Chondrocyte (in vitro differentiated cells): ENCODE data around the gene B4GALNT2. TPM values are rescaled to one million over a fixed set of nuclear protein-coding genes. Genes with fewer than 3 reads are reported as not detected.

Experiments used
- DNase-seq: peaks from one replicate; pipeline ENCODE4 v3.0.0; 2021; ENCODE audit warnings: mixed read lengths, low spot score
- H3K27ac Mint-ChIP-seq: one replicate; pipeline ENCODE4 v1.8.0; 2021; ENCODE audit warnings: mild to moderate bottlenecking, moderate library complexity, mixed read lengths; ENCODE audit not compliant: unreplicated experiment
- H3K27me3 Mint-ChIP-seq: 2 replicates; pipeline ENCODE4 v1.8.0; 2021; ENCODE audit warnings: low read depth, mixed read lengths
- H3K36me3 Mint-ChIP-seq: 2 replicates; pipeline ENCODE4 v1.8.0; 2021; ENCODE audit warnings: low read depth, mixed read lengths
- H3K4me1 Mint-ChIP-seq: 2 replicates; pipeline ENCODE4 v1.8.0; 2021; ENCODE audit warnings: low read depth, mild to moderate bottlenecking, mixed read lengths
- H3K4me3 Mint-ChIP-seq: one replicate; pipeline ENCODE4 v1.8.0; 2021; ENCODE audit warnings: mild to moderate bottlenecking, moderate library complexity, mixed read lengths; ENCODE audit not compliant: unreplicated experiment
- H3K9me3 Mint-ChIP-seq: 2 replicates; pipeline ENCODE4 v1.8.0; 2021; ENCODE audit warnings: low read depth, mixed read lengths
- CTCF ChIP-seq: fragments of 200-600 bp; sonication (generic); IDR thresholded peaks from 2 replicates; pipeline ENCODE4 v1.5.0; 2021; ENCODE audit warnings: antibody characterized with exemption, mild to moderate bottlenecking, moderate library complexity
- total RNA-seq: library from RNA; stranded (reverse); gene quantifications from 3 replicates; pipeline ENCODE4 v1.2.1, GENCODE V29; 2021

The B4GALNT2 gene
- total RNA-seq, 1 donor from 2014 or later = not detected

- Mint-ChIP-seq H3K27me3 (no peaks in the 10 kb centered on the region), H3K4me1 (peaks cover 16% of the 10 kb centered on the region), H3K4me3 (peak overlapping the region; percentile 86)
Measured at GRCh38 chr17:49191409-49191916, 58.9 kb downstream of the B4GALNT2 start.

GRCh38 chr17:49191917-49192741 is 59.6 kb downstream of the B4GALNT2 start:
- DNase-seq = no peak
- TF ChIP-seq CTCF = peak; percentile 68
- Mint-ChIP-seq H3K36me3 (no peaks in the 10 kb centered on the region), H3K4me3 (peak overlapping the region; percentile 86), H3K27me3 (no peaks in the 10 kb centered on the region), H3K4me1 (peaks cover 16% of the 10 kb centered on the region), H3K27ac (peak overlapping the region; percentile 99), H3K9me3 (no peaks in the 10 kb centered on the region)

More at GRCh38 chr17:49191409-49191916, 58.9 kb downstream of the B4GALNT2 start:
- Mint-ChIP-seq H3K36me3 (no peaks in the 10 kb centered on the region), H3K9me3 (no peaks in the 10 kb centered on the region), H3K27ac (peak overlapping the region; percentile 99)
- no peak for TF ChIP-seq CTCF
- no peak for DNase-seq

- TF ChIP-seq CTCF = no peak
- DNase-seq = no peak
- H3K36me3 Mint-ChIP-seq = no peaks in the 10 kb centered on the region
- no peaks in the 10 kb centered on the region for H3K9me3 Mint-ChIP-seq
- H3K4me3 Mint-ChIP-seq = peak overlapping the region; percentile 86
- H3K4me1 Mint-ChIP-seq = peaks cover 16% of the 10 kb centered on the region
- peak overlapping the region; percentile 99 for H3K27ac Mint-ChIP-seq
- H3K27me3 Mint-ChIP-seq = no peaks in the 10 kb centered on the region
Measured at GRCh38 chr17:49193513-49194296, 61.1 kb downstream of the B4GALNT2 start.

- H3K27me3 Mint-ChIP-seq = no peaks in the 10 kb centered on the region
- no peaks in the 10 kb centered on the region for H3K36me3 Mint-ChIP-seq
Measured at GRCh38 chr17:49194297-49194607, 61.7 kb downstream of the B4GALNT2 start.

More at GRCh38 chr17:49194297-49194607, 61.7 kb downstream of the B4GALNT2 start:
- Mint-ChIP-seq H3K9me3 (no peaks in the 10 kb centered on the region), H3K4me3 (no peak overlapping the region), H3K27ac (peak overlapping the region; percentile 99), H3K4me1 (peaks cover 16% of the 10 kb centered on the region)
- no peak for TF ChIP-seq CTCF
- DNase-seq = no peak
